Activated T-cell treated with anti-CD3 and anti-CD28 coated beads, Interleukin-2, amount 50 U/mL, for 4 hours (primary cell): ENCODE results near the gene PLGLB1. TPM values are rescaled to one million over a fixed set of nuclear protein-coding genes. Genes with fewer than 3 reads are reported as not detected.
"Not testable (repeated sequence)": the region's sequence is repeated elsewhere in the genome, so short reads cannot be mapped to it uniquely, and the experiment has no call there.

ENCODE experiments used
- ATAC-seq, 2 donors: fragments of 200-7000 bp; cut with Tn5 transposase; one replicate each; pipeline ENCODE4 v1.10.0; 2021
- DNase-seq: peaks from one replicate; pipeline ENCODE4 v3.0.0-alpha.2; 2020
- H3K27me3 Mint-ChIP-seq: one replicate; pipeline ENCODE4 v1.8.0; 2021; ENCODE audit warnings: low read depth, mixed read lengths
- H3K36me3 Mint-ChIP-seq: one replicate; pipeline ENCODE4 v1.8.0; 2022; ENCODE audit warnings: mixed read lengths; ENCODE audit not compliant: insufficient read depth
- H3K4me1 Mint-ChIP-seq: one replicate; pipeline ENCODE4 v1.8.0; 2021; ENCODE audit warnings: low read depth, mixed read lengths
- H3K4me3 Mint-ChIP-seq: one replicate; pipeline ENCODE4 v1.8.0; 2021; ENCODE audit warnings: mild to moderate bottlenecking, moderate library complexity, mixed read lengths
- H3K9me3 Mint-ChIP-seq: one replicate; pipeline ENCODE4 v1.8.0; 2021; ENCODE audit warnings: mixed read lengths
- total RNA-seq, 3 donors: library from RNA; stranded (reverse); gene quantifications; one replicate each; pipeline ENCODE4 v1.2.1, GENCODE V29; 2021

PLGLB1 gene
- total RNA-seq, result 1 to 10 TPM in 2 of 3 donors, under 1 TPM in 1; 0.35 to 1.3 (median 1.1) TPM

- not testable (repeated sequence) for ATAC-seq, H3K9me3 Mint-ChIP-seq, DNase-seq, H3K4me3 Mint-ChIP-seq, H3K36me3 Mint-ChIP-seq, H3K4me1 Mint-ChIP-seq, H3K27me3 Mint-ChIP-seq
These were observed at the start of gene PLGLB1 for GRCh38 chr2:87021744-87022143. Gene PLGLB1, minus strand, starts transcription at chr2:87021844. Its CDS starts 61 bp downstream, at chr2:87021783.

GRCh38 chr2:87064305-87064704 is 42.7 kb upstream of the PLGLB1 start:
- H3K36me3 Mint-ChIP-seq, ATAC-seq, H3K27me3 Mint-ChIP-seq: not testable (repeated sequence)

GRCh38 chr2:87063431-87063830 is 41.8 kb upstream of the PLGLB1 start:
- H3K4me1 Mint-ChIP-seq, result peaks cover 15% of the 10 kb centered on the region
- H3K27me3 Mint-ChIP-seq, ATAC-seq, H3K4me3 Mint-ChIP-seq, H3K36me3 Mint-ChIP-seq, H3K9me3 Mint-ChIP-seq, DNase-seq: not testable (repeated sequence)

More at GRCh38 chr2:87064305-87064704, 42.7 kb upstream of the PLGLB1 start:
- not testable (repeated sequence) for H3K9me3 Mint-ChIP-seq, H3K4me3 Mint-ChIP-seq, DNase-seq
- H3K4me1 Mint-ChIP-seq, result peaks cover 13% of the 10 kb centered on the region

GRCh38 chr2:87061519-87061918 is 39.9 kb upstream of the PLGLB1 start:
- not testable (repeated sequence) for ATAC-seq, H3K4me3 Mint-ChIP-seq, H3K4me1 Mint-ChIP-seq, H3K36me3 Mint-ChIP-seq, H3K27me3 Mint-ChIP-seq, DNase-seq, H3K9me3 Mint-ChIP-seq

- not testable (repeated sequence) for H3K4me1 Mint-ChIP-seq, H3K27me3 Mint-ChIP-seq, H3K4me3 Mint-ChIP-seq, H3K36me3 Mint-ChIP-seq, H3K9me3 Mint-ChIP-seq
- ATAC-seq, result peak; percentile 51 to 54
- DNase-seq, result peak; percentile 4
These were observed 36.0 kb upstream of the PLGLB1 start for GRCh38 chr2:87057606-87058005.

GRCh38 chr2:87056843-87057242 is 35.2 kb upstream of the PLGLB1 start:
- H3K4me1 Mint-ChIP-seq, H3K4me3 Mint-ChIP-seq, ATAC-seq, H3K9me3 Mint-ChIP-seq, H3K27me3 Mint-ChIP-seq, H3K36me3 Mint-ChIP-seq, DNase-seq: not testable (repeated sequence)

- not testable (repeated sequence) for H3K36me3 Mint-ChIP-seq, H3K27me3 Mint-ChIP-seq, ATAC-seq, H3K4me1 Mint-ChIP-seq, H3K9me3 Mint-ChIP-seq, DNase-seq, H3K4me3 Mint-ChIP-seq
These were observed 34.8 kb upstream of the PLGLB1 start for GRCh38 chr2:87056435-87056834.

GRCh38 chr2:87054375-87054774 is 32.7 kb upstream of the PLGLB1 start:
- DNase-seq, H3K36me3 Mint-ChIP-seq, H3K4me1 Mint-ChIP-seq, H3K4me3 Mint-ChIP-seq, H3K9me3 Mint-ChIP-seq, H3K27me3 Mint-ChIP-seq: not testable (repeated sequence)
- ATAC-seq, result peak; percentile 66 to 77

GRCh38 chr2:87041321-87041978 is 19.8 kb upstream of the PLGLB1 start:
- not testable (repeated sequence) for H3K27me3 Mint-ChIP-seq, H3K4me1 Mint-ChIP-seq, H3K36me3 Mint-ChIP-seq, H3K4me3 Mint-ChIP-seq, H3K9me3 Mint-ChIP-seq
- ATAC-seq, result peak; percentile 48 to 67
- DNase-seq, result peak; percentile 4

- not testable (repeated sequence) for H3K36me3 Mint-ChIP-seq, H3K4me3 Mint-ChIP-seq, H3K9me3 Mint-ChIP-seq, ATAC-seq, H3K27me3 Mint-ChIP-seq, H3K4me1 Mint-ChIP-seq, DNase-seq
These were observed 7.0 kb upstream of the PLGLB1 start for GRCh38 chr2:87028607-87029006.

GRCh38 chr2:87026816-87027215 is 5.2 kb upstream of the PLGLB1 start:
- not testable (repeated sequence) for H3K9me3 Mint-ChIP-seq, DNase-seq, H3K4me3 Mint-ChIP-seq, H3K4me1 Mint-ChIP-seq, H3K27me3 Mint-ChIP-seq, H3K36me3 Mint-ChIP-seq, ATAC-seq

- not testable (repeated sequence) for H3K36me3 Mint-ChIP-seq, H3K27me3 Mint-ChIP-seq, H3K9me3 Mint-ChIP-seq, H3K4me3 Mint-ChIP-seq, DNase-seq, H3K4me1 Mint-ChIP-seq
- peak in 1 of 2 donors; percentile 37 for ATAC-seq
These were observed 4.3 kb upstream of the PLGLB1 start for GRCh38 chr2:87025927-87026326.

- not testable (repeated sequence) for H3K4me3 Mint-ChIP-seq, H3K9me3 Mint-ChIP-seq, H3K4me1 Mint-ChIP-seq, H3K27me3 Mint-ChIP-seq, H3K36me3 Mint-ChIP-seq, ATAC-seq, DNase-seq
These were observed 2.5 kb upstream of the PLGLB1 start for GRCh38 chr2:87023988-87024615.

- H3K27me3 Mint-ChIP-seq, H3K4me3 Mint-ChIP-seq, H3K4me1 Mint-ChIP-seq, H3K9me3 Mint-ChIP-seq, ATAC-seq, DNase-seq, H3K36me3 Mint-ChIP-seq: not testable (repeated sequence)
These were observed 601 bp downstream of the PLGLB1 start for GRCh38 chr2:87021043-87021442.

GRCh38 chr2:87019053-87019452 is 2.6 kb downstream of the PLGLB1 start:
- not testable (repeated sequence) for H3K9me3 Mint-ChIP-seq, DNase-seq, H3K4me1 Mint-ChIP-seq, H3K36me3 Mint-ChIP-seq, H3K4me3 Mint-ChIP-seq, ATAC-seq, H3K27me3 Mint-ChIP-seq
